DND-41 (cell line): ENCODE results near the gene PCCB.

Experiments
- ATAC-seq: fragments of 200-7000 bp; cut with Tn5 transposase; 3 replicates; pipeline ENCODE4 v1.9.1; 2021; ENCODE audit warnings: low read depth; ENCODE audit not compliant: insufficient read depth
- DNase-seq: peaks from one replicate; pipeline ENCODE4 v3.0.0-alpha.2; 2020
- H2AFZ ChIP-seq: 2 replicates; pipeline ENCODE4 v1.6.0; 2012; ENCODE audit warnings: low read depth, low read length
- H3K27ac ChIP-seq: 2 replicates; pipeline ENCODE4 v1.5.1; 2012; ENCODE audit warnings: low read length, inconsistent platforms
- H3K27me3 ChIP-seq: fragments of 200-600 bp; sonication (generic); 2 replicates; pipeline ENCODE4 v1.6.0; 2012; ENCODE audit warnings: low read length, mild to moderate bottlenecking, inconsistent platforms; ENCODE audit not compliant: insufficient read depth, poor library complexity
- H3K36me3 ChIP-seq: 2 replicates; pipeline ENCODE4 v1.5.1; 2012; ENCODE audit warnings: low read length, inconsistent platforms; ENCODE audit not compliant: insufficient read depth
- H3K4me1 ChIP-seq: 2 replicates; pipeline ENCODE4 v1.5.1; 2012; ENCODE audit warnings: mild to moderate bottlenecking, low read length; ENCODE audit not compliant: insufficient read depth
- H3K4me2 ChIP-seq: 2 replicates; pipeline ENCODE4 v1.6.0; 2012; ENCODE audit warnings: mild to moderate bottlenecking, moderate library complexity, low read length, inconsistent platforms; ENCODE audit not compliant: insufficient read depth
- H3K4me3 ChIP-seq, 2 experiments: fragments of 200-600 bp in 1 of 2; shearing (Covaris generic) in 1 of 2; 2 replicates each; pipeline ENCODE4 v1.5.1; 2012 to 2016; ENCODE audit warnings: inconsistent platforms in 2 of 2, low read length in 2 of 2, mild to moderate bottlenecking in 2 of 2, low read depth in 1 of 2, moderate library complexity in 1 of 2
- H3K79me2 ChIP-seq: 2 replicates; pipeline ENCODE4 v1.6.0; 2012; ENCODE audit warnings: low read length, inconsistent platforms; ENCODE audit not compliant: insufficient read depth
- H3K9ac ChIP-seq: 2 replicates; pipeline ENCODE4 v1.6.0; 2012; ENCODE audit warnings: low read depth, mild to moderate bottlenecking, inconsistent platforms, low read length, moderate library complexity
- H3K9me3 ChIP-seq: 2 replicates; pipeline ENCODE4 v1.5.1; 2012; ENCODE audit warnings: low read length, moderate library complexity, mild to moderate bottlenecking, inconsistent platforms; ENCODE audit not compliant: insufficient read depth, severe bottlenecking
- H4K20me1 ChIP-seq: 2 replicates; pipeline ENCODE4 v1.6.0; 2012; ENCODE audit warnings: low read length; ENCODE audit not compliant: insufficient read depth
- EZH2 ChIP-seq: IDR thresholded peaks from 3 replicates; pipeline ENCODE4 v1.6.1; 2012; ENCODE audit warnings: borderline replicate concordance, low read depth, mild to moderate bottlenecking, moderate library complexity, low read length, inconsistent platforms; ENCODE audit not compliant: severe bottlenecking
- TF ChIP-seq, protein P1 (sequence below): IDR thresholded peaks from 2 replicates; pipeline ENCODE4 v1.5.1; 2012; ENCODE audit warnings: borderline replicate concordance, low read length, moderate library complexity, mild to moderate bottlenecking; ENCODE audit not compliant: poor library complexity, severe bottlenecking; ENCODE audit errors: extremely low read depth

PCCB gene

DNA sequence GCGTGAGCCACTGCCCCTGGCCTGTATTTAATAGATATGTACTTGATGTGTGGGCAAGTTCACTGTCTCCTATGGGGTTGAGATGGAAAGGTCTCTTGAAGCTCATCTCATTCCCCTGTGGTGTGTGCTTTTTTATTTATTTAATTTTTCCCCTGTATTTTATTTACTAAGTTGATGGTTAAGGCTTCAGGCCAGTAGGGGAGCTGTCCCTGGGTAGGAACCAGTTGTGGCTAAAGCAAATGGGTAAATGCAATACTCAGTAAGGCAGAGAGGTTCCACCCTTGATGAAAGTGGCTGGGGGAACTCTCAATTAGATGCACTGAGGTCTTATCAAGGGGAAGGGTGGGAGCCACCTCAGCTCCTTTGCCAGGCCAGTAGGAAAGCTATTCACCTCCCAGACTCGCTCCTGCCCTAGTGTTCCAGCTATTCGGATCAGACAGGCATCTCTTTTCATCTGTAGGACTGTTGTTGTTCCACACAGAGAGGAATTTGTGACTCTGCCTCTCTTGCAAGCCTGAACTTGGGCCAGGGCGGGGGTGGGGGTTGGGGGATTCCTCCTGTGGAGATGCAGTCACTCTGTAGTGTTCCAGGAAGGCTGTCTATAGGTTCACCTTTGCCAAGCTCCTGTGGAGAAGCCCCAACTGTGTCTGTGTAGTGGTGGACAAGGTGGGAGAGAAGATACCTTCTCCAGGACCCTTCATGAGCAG is 26.1 kb downstream of the PCCB start:
- Histone ChIP-seq H3K79me2 (peaks cover 60% of the 10 kb centered on the region), H4K20me1 (no peaks in the 10 kb centered on the region), H3K27ac (no peak overlapping the region), H2AFZ (no peak overlapping the region), H3K4me3 (no peak overlapping the region), H3K9ac (no peak overlapping the region), H3K27me3 (no peaks in the 10 kb centered on the region), H3K4me1 (no peaks in the 10 kb centered on the region), H3K4me2 (no peak overlapping the region), H3K9me3 (peaks cover 26% of the 10 kb centered on the region), H3K36me3 (peaks cover 53% of the 10 kb centered on the region)
- DNase-seq (no peak), ATAC-seq (no peak)
- no peak for TF ChIP-seq EZH2
- TF ChIP-seq, protein P1, sequence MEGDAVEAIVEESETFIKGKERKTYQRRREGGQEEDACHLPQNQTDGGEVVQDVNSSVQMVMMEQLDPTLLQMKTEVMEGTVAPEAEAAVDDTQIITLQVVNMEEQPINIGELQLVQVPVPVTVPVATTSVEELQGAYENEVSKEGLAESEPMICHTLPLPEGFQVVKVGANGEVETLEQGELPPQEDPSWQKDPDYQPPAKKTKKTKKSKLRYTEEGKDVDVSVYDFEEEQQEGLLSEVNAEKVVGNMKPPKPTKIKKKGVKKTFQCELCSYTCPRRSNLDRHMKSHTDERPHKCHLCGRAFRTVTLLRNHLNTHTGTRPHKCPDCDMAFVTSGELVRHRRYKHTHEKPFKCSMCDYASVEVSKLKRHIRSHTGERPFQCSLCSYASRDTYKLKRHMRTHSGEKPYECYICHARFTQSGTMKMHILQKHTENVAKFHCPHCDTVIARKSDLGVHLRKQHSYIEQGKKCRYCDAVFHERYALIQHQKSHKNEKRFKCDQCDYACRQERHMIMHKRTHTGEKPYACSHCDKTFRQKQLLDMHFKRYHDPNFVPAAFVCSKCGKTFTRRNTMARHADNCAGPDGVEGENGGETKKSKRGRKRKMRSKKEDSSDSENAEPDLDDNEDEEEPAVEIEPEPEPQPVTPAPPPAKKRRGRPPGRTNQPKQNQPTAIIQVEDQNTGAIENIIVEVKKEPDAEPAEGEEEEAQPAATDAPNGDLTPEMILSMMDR = no peak

GRCh38 chr3:136277115-136277514 is 27.0 kb downstream of the PCCB start:
- Histone ChIP-seq H3K4me3 (no peak overlapping the region), H3K27ac (no peak overlapping the region), H3K4me2 (no peak overlapping the region), H2AFZ (no peak overlapping the region), H4K20me1 (no peaks in the 10 kb centered on the region), H3K79me2 (peaks cover 51% of the 10 kb centered on the region), H3K9ac (no peak overlapping the region), H3K27me3 (no peaks in the 10 kb centered on the region), H3K4me1 (no peaks in the 10 kb centered on the region), H3K9me3 (peaks cover 26% of the 10 kb centered on the region), H3K36me3 (peaks cover 62% of the 10 kb centered on the region)
- DNase-seq (no peak), ATAC-seq (no peak)
- TF ChIP-seq, protein P1 = no peak
- no peak for TF ChIP-seq EZH2

DNA sequence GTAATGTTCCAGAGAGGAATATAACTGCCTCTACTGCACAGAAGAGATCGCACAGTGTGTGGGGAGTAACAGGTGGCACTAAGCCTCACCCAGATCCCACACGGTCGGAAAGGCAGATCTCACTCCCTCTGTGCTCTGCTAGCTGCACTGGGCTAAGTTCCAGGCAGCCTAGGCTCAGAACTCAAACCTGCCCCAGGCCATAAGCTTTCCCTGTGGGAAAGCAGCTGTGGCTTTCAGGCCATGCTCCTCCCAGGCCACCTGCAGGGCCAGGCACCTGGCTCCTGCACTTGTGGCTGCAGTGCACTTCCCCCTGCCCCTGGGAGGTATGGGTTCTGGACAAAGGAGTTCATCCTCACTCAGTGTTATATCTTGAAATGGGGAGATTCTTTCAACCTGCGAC is 27.5 kb downstream of the PCCB start:
- Histone ChIP-seq H3K79me2 (peaks cover 47% of the 10 kb centered on the region), H3K4me1 (no peaks in the 10 kb centered on the region), H3K36me3 (peaks cover 63% of the 10 kb centered on the region), H3K27ac (no peak overlapping the region), H3K27me3 (no peaks in the 10 kb centered on the region), H3K4me2 (no peak overlapping the region), H3K9me3 (peaks cover 26% of the 10 kb centered on the region), H3K9ac (no peak overlapping the region), H2AFZ (no peak overlapping the region), H3K4me3 (no peak overlapping the region), H4K20me1 (no peaks in the 10 kb centered on the region)
- ATAC-seq (no peak), DNase-seq (no peak)
- TF ChIP-seq, protein P1 = no peak
- TF ChIP-seq EZH2 = no peak

DNA sequence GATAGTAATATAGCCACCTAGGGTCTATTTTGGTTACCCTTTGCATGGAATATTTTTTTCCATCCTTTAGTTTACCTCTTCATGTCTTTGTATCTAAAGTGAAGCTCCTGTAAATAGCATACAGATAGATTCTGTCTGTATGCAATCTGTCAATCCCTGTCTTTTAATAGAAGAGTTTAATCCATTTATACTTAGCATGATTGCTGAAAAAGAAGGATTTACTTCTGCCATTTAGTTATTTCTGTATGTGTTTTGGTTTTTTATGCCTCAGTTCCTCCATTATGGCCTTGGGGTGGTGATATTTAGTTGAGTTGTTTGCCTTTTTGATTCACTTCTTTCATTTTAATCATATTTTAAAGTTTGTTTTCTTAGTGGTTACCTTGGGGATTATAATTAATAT is 29.0 kb downstream of the PCCB start:
- peaks cover 38% of the 10 kb centered on the region for H3K79me2 ChIP-seq

More for the DNA sequence above, 29.0 kb downstream of the PCCB start:
- ATAC-seq (no peak), DNase-seq (no peak)
- Histone ChIP-seq H3K36me3 (peaks cover 74% of the 10 kb centered on the region), H3K4me1 (no peaks in the 10 kb centered on the region), H4K20me1 (no peaks in the 10 kb centered on the region), H3K9me3 (peaks cover 26% of the 10 kb centered on the region), H3K9ac (no peak overlapping the region), H3K27ac (no peak overlapping the region), H3K27me3 (no peaks in the 10 kb centered on the region), H3K4me2 (no peak overlapping the region), H2AFZ (no peak overlapping the region), H3K4me3 (no peak overlapping the region)
- TF ChIP-seq, protein P1 = no peak
- TF ChIP-seq EZH2 = no peak
